WI38 (cell line): ENCODE results near the gene PRG2.

Experiments
- H3K4me3 ChIP-seq: 2 replicates; pipeline ENCODE4 v1.5.1; 2011; ENCODE audit warnings: low read depth, mild to moderate bottlenecking, control low read depth, low read length
- TF ChIP-seq, protein P1 (sequence below): IDR thresholded peaks from 2 replicates; pipeline ENCODE4 v1.5.1; 2012; ENCODE audit warnings: low read depth, mild to moderate bottlenecking, control low read depth, low read length

PRG2 gene

DNA sequence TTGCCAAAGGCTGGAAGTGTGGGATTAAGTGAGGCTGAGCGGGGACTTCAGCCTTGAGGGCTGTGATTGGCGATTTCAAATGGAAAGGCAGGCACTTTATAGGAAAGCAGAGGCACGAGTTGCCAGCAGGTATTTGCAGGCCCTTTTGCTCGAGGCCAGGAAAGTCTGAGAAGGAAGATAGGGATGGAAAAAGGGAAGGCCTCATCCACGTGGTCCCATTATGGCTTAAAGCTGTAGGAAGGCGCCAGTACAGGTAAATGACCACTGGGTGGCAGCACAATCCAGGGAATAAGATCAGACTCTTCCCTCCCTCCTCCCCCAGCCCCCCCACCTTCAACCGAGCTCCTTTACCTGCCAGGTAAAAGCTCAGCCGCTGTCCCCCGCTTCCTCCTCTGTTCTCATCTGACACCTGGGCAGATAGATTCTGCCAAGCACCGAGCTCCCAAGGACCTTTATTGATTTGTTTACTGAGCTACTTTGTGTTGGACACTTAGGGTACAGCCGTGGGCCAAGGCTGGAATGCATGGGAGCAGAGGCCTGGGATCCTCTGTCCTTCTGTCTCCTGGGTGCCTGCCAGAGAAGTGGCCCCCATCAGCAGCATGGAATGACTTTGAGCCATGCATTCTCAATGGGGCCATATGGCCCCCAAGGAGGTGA, 44.8 kb downstream of the PRG2 start:
- TF ChIP-seq, protein P1, sequence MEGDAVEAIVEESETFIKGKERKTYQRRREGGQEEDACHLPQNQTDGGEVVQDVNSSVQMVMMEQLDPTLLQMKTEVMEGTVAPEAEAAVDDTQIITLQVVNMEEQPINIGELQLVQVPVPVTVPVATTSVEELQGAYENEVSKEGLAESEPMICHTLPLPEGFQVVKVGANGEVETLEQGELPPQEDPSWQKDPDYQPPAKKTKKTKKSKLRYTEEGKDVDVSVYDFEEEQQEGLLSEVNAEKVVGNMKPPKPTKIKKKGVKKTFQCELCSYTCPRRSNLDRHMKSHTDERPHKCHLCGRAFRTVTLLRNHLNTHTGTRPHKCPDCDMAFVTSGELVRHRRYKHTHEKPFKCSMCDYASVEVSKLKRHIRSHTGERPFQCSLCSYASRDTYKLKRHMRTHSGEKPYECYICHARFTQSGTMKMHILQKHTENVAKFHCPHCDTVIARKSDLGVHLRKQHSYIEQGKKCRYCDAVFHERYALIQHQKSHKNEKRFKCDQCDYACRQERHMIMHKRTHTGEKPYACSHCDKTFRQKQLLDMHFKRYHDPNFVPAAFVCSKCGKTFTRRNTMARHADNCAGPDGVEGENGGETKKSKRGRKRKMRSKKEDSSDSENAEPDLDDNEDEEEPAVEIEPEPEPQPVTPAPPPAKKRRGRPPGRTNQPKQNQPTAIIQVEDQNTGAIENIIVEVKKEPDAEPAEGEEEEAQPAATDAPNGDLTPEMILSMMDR: peak; percentile 34; the same call in 1 of the 2 replicates
- H3K4me3 ChIP-seq: no peak overlapping the region

DNA sequence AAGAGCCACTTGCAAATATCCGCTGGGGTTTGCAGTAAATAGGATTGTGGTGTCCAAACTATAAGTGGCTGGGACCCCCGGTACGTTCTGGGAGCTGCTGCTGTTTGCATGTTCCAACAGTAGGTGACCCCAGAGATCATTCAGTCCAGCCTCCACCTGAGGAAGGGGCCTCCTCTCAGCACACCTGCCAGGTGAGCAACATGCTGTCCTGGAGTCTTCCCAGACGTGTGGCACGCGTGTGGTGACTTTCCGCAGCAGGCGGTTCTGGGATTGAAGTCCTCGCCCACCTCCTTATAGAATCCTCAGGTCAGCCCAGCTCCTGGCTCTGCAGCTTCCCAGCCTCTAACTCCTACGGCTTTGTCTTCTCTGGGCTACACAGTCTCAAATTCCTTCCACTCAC, 45.6 kb downstream of the PRG2 start:
- H3K4me3 ChIP-seq: no peak overlapping the region
- TF ChIP-seq, protein P1: no peak

- TF ChIP-seq, protein P1: no peak
- H3K4me3 ChIP-seq: no peak overlapping the region
Observed at GRCh38 chr11:57343825-57344224, 46.6 kb downstream of the PRG2 start.

DNA sequence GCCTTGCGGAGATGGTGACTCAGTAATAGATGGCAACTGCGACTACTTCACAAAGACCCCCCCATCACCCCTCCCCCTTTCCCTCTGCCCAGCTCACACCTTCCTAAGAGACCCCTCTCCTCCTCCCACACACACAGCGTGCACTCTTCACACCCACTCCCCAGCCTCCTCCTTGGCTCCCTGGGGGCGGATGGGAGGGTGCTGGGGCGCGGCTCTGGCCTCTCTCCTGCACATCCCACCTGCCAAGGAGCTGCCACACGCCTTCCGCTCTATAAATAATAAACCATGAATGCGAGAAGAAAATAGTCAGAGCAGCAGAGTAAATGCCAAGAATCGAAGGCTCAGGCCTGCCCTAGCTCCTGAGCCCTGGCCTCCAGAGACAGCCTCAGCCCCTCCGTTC, 47.7 kb downstream of the PRG2 start:
- TF ChIP-seq, protein P1: no peak
- no peak overlapping the region for H3K4me3 ChIP-seq

GRCh38 chr11:57341250-57341808, 49.1 kb downstream of the PRG2 start:
- TF ChIP-seq, protein P1: no peak
- H3K4me3 ChIP-seq: no peak overlapping the region

GRCh38 chr11:57340039-57340615, 50.3 kb downstream of the PRG2 start:
- H3K4me3 ChIP-seq: no peak overlapping the region
- TF ChIP-seq, protein P1: no peak

- TF ChIP-seq, protein P1: no peak
- H3K4me3 ChIP-seq: no peak overlapping the region
Observed at GRCh38 chr11:57339328-57339727, 51.1 kb downstream of the PRG2 start.
